PC-3 (cell line): Measurements from ENCODE around the gene DDX42. TPM values are rescaled to one million over a fixed set of nuclear protein-coding genes. Genes with fewer than 3 reads are reported as not detected.

Experiments used
- ATAC-seq: fragments of 200-7000 bp; cut with Tn5 transposase; 2 replicates; pipeline ENCODE4 v1.9.1; 2020; ENCODE audit warnings: mild to moderate bottlenecking, moderate library complexity
- Bru-seq: library from RNA; stranded (reverse); fragments of 400-500 nt; gene quantifications from one replicate; lab custom pipeline; 2021; lab: Mats Ljungman, UMichigan
- BruChase-seq, 2 experiments: library from RNA; stranded (reverse); fragments of 400-500 nt; gene quantifications; one replicate each; lab custom pipeline; 2021; lab: Mats Ljungman, UMichigan
- BruUV-seq: library from RNA; stranded (reverse); fragments of 400-500 nt; replicated peaks from 2 replicates; lab custom pipeline; 2021; lab: Mats Ljungman, UMichigan
- CTCF ChIA-PET: fragments of 300-600 bp; sonication (Branson Sonifier 250); formaldehyde crosslinking; loops from one replicate; lab custom pipeline; 2022; ENCODE audit warnings: antibody characterized with exemption; lab: Charles Lee
- POLR2A ChIA-PET: fragments of 300-600 bp; sonication (Branson Sonifier 250); formaldehyde crosslinking; loops from one replicate; lab custom pipeline; 2022; ENCODE audit warnings: antibody characterized with exemption; ENCODE audit not compliant: unreplicated experiment; lab: Charles Lee
- DNase-seq: peaks from one replicate; pipeline ENCODE4 v3.0.0-alpha.2; 2015
- H2AFZ ChIP-seq: fragments of 300-600 bp; sonication (generic); 2 replicates; pipeline ENCODE4 v1.6.0; 2016; ENCODE audit warnings: antibody characterized with exemption, low read length
- H3F3A ChIP-seq: fragments of 300-600 bp; sonication (generic); one replicate; pipeline ENCODE4 v1.6.0; 2017; ENCODE audit warnings: antibody characterized with exemption, low read length, control low read depth, mild to moderate bottlenecking; ENCODE audit not compliant: unreplicated experiment
- H3K27ac ChIP-seq: fragments of 300-600 bp; sonication (generic); 2 replicates; pipeline ENCODE4 v1.5.1; 2016; ENCODE audit warnings: mild to moderate bottlenecking, low read length
- H3K27me3 ChIP-seq: fragments of 300-600 bp; sonication (generic); 2 replicates; pipeline ENCODE4 v1.6.1; 2016; ENCODE audit warnings: low read length, mixed read lengths
- H3K36me3 ChIP-seq: fragments of 300-600 bp; sonication (generic); 2 replicates; pipeline ENCODE4 v1.6.1; 2016; ENCODE audit warnings: low read depth, mixed run types, low read length, mixed read lengths
- H3K4me1 ChIP-seq: fragments of 300-600 bp; sonication (generic); 2 replicates; pipeline ENCODE4 v1.5.1; 2016; ENCODE audit warnings: low read length; ENCODE audit not compliant: insufficient read depth
- H3K4me2 ChIP-seq: fragments of 300-600 bp; sonication (generic); 2 replicates; pipeline ENCODE4 v1.6.0; 2016; ENCODE audit warnings: low read length
- H3K4me3 ChIP-seq: fragments of 300-600 bp; sonication (generic); 2 replicates; pipeline ENCODE4 v1.5.1; 2016; ENCODE audit warnings: mild to moderate bottlenecking, low read length, mixed read lengths
- H3K79me2 ChIP-seq: fragments of 300-600 bp; sonication (generic); 2 replicates; pipeline ENCODE4 v1.6.1; 2017; ENCODE audit warnings: low read length, mixed read lengths
- H3K9ac ChIP-seq: fragments of 300-600 bp; sonication (generic); 2 replicates; pipeline ENCODE4 v1.6.0; 2016; ENCODE audit warnings: mild to moderate bottlenecking, low read length
- H3K9me2 ChIP-seq: fragments of 300-600 bp; sonication (generic); replicated peaks from 2 replicates; pipeline ENCODE4 v1.6.1; 2016; ENCODE audit warnings: mixed run types, low read length, mixed read lengths
- H3K9me3 ChIP-seq: fragments of 300-600 bp; sonication (generic); 2 replicates; pipeline ENCODE4 v1.6.1; 2016; ENCODE audit warnings: low read length, mixed read lengths
- H4K20me1 ChIP-seq: fragments of 300-600 bp; sonication (generic); 2 replicates; pipeline ENCODE4 v1.6.1; 2016; ENCODE audit warnings: low read length, mixed read lengths
- EZH2 ChIP-seq: fragments of 300-600 bp; sonication (generic); IDR thresholded peaks from one replicate; pipeline ENCODE4 v1.6.1; 2017; ENCODE audit warnings: antibody characterized with exemption, mild to moderate bottlenecking, low read length; ENCODE audit not compliant: unreplicated experiment
- EZH2phosphoT487 ChIP-seq: fragments of 300-600 bp; sonication (generic); IDR thresholded peaks from 2 replicates; pipeline ENCODE4 v1.6.1; 2018; ENCODE audit warnings: mild to moderate bottlenecking, antibody characterized with exemption, low read length, borderline replicate concordance
- intact Hi-C: fragments of 100-400 bp; cut with micrococcal nuclease; formaldehyde crosslinking; loops from 2 replicates; pipeline ENCODE4 v1.9.0; 2023
- long read RNA-seq: library from polyadenylated mRNA; unstranded; transcript quantifications from one replicate; pipeline ENCODE4 v2.0.0, GENCODE V29; 2021; ENCODE audit not compliant: unreplicated experiment
- total RNA-seq: library from RNA; depleted of rRNA; stranded (reverse); fragments of >200 nt; gene quantifications from 2 replicates; pipeline ENCODE4 v1.2.3, GENCODE V29; 2014; rRNA removed
- TF ChIP-seq, protein P1 (sequence below): fragments of 300-600 bp; sonication (generic); conservative IDR thresholded peaks from 2 replicates; pipeline ENCODE4 v1.5.1; 2017; ENCODE audit warnings: antibody characterized with exemption, low read depth, mild to moderate bottlenecking, low read length

DDX42 gene, protein sequence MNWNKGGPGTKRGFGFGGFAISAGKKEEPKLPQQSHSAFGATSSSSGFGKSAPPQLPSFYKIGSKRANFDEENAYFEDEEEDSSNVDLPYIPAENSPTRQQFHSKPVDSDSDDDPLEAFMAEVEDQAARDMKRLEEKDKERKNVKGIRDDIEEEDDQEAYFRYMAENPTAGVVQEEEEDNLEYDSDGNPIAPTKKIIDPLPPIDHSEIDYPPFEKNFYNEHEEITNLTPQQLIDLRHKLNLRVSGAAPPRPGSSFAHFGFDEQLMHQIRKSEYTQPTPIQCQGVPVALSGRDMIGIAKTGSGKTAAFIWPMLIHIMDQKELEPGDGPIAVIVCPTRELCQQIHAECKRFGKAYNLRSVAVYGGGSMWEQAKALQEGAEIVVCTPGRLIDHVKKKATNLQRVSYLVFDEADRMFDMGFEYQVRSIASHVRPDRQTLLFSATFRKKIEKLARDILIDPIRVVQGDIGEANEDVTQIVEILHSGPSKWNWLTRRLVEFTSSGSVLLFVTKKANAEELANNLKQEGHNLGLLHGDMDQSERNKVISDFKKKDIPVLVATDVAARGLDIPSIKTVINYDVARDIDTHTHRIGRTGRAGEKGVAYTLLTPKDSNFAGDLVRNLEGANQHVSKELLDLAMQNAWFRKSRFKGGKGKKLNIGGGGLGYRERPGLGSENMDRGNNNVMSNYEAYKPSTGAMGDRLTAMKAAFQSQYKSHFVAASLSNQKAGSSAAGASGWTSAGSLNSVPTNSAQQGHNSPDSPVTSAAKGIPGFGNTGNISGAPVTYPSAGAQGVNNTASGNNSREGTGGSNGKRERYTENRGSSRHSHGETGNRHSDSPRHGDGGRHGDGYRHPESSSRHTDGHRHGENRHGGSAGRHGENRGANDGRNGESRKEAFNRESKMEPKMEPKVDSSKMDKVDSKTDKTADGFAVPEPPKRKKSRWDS
- 72.4 and 89.0 TPM in 2 replicates for total RNA-seq
- percentile 95 among the genes with signal in this experiment for Bru-seq, nascent RNA
- BruChase-seq, experiment 1, labeled RNA remaining after a 6-hour chase, result percentile 89 among the genes with signal in this experiment
- BruChase-seq, experiment 2, labeled RNA remaining after a 2-hour chase, result percentile 96 among the genes with signal in this experiment
- long read RNA-seq, full-length matches to known transcripts, result 134 of 216 reads
- long read RNA-seq, partial matches to known transcripts, result 39 of 216 reads
- long read RNA-seq, other reads (novel, unspliced or antisense), result 43 of 216 reads

DNA sequence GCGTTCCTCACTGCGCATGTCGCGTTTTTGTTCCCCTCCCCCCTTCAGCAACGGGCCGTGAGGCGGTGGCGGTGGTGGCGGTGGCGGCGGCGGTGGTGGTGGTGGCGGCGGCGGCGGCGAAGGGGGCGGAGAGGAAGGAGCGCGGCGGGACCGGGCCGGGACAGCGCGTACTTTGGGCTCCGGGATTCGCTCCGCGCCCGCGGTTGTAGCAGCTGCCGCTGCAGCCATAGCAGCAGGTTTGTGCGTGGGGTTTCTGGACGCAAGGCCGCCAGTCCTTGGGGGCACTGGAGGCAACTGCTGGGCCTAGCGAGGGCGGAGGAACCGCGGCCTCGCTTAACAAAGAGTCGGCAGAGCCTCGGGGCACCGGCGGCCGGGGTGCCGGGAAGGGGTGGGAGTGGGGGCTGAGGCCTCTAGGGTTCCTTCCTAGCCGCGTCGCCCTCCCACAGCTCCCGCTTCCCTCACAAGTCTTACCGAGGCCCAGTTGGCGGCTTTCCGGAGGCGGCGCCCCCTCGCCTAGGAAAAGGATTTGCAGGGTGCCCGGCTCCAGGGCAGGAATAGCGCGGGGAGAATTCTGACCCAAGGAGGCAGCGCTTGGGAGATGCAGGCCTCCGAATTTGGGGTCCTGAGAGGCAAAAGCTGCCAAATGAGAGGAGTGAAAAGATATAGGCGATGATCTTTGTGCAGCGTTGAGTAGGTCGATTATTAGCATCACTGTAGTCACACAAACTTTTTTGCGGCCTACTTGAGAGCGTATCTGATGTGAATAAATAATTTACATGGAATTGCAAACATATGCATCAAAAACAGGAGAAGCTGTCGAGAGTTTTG is at the start of gene DDX42:
DDX42 (plus strand) TSS at position 30 of the 828 bp plus-strand sequence. CDS start 12,880 bp downstream, outside the sequence.
- Histone ChIP-seq H2AFZ (peak within 1 kb of the TSS; percentile 63), H3F3A (no peaks in the 10 kb centered on the region), H3K4me2 (peak within 1 kb of the TSS; percentile 88), H3K79me2 (peaks cover 94% of the 10 kb centered on the region), H3K27me3 (no peaks in the 10 kb centered on the region), H3K9me2 (no peaks in the 10 kb centered on the region), H3K4me1 (peaks cover 41% of the 10 kb centered on the region), H3K9ac (peak within 1 kb of the TSS; percentile 98), H3K4me3 (peak within 1 kb of the TSS; percentile 88), H3K9me3 (no peaks in the 10 kb centered on the region), H3K36me3 (peaks cover 19% of the 10 kb centered on the region; the same call in 1 of the 2 replicates), H3K27ac (peak within 1 kb of the TSS; percentile 98), H4K20me1 (peaks cover 59% of the 10 kb centered on the region)
- TF ChIP-seq, protein P1, sequence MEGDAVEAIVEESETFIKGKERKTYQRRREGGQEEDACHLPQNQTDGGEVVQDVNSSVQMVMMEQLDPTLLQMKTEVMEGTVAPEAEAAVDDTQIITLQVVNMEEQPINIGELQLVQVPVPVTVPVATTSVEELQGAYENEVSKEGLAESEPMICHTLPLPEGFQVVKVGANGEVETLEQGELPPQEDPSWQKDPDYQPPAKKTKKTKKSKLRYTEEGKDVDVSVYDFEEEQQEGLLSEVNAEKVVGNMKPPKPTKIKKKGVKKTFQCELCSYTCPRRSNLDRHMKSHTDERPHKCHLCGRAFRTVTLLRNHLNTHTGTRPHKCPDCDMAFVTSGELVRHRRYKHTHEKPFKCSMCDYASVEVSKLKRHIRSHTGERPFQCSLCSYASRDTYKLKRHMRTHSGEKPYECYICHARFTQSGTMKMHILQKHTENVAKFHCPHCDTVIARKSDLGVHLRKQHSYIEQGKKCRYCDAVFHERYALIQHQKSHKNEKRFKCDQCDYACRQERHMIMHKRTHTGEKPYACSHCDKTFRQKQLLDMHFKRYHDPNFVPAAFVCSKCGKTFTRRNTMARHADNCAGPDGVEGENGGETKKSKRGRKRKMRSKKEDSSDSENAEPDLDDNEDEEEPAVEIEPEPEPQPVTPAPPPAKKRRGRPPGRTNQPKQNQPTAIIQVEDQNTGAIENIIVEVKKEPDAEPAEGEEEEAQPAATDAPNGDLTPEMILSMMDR, result no peak; the same call in 1 of the 2 replicates
- TF ChIP-seq EZH2phosphoT487 (no peak), EZH2 (no peak)
- no TSS peak for BruUV-seq
- peak; percentile 47 for DNase-seq
- ATAC-seq, result peak; percentile 3
- ChIA-PET CTCF (interaction anchor here (0.8 kb wide), 1 partner anchor 311 kb away, joined by 4 read pairs; no protein-coding TSS in a partner anchor), POLR2A (interaction anchor here (0.6 to 0.7 kb wide), 3 partner anchors 67 to 528 kb away, joined by 3 to 4 read pairs (median 4); no protein-coding TSS in a partner anchor)
- intact Hi-C loops, result loop anchor here (10.0 kb wide), 1 partner anchor 340 kb away; no protein-coding TSS in a partner anchor

DNA sequence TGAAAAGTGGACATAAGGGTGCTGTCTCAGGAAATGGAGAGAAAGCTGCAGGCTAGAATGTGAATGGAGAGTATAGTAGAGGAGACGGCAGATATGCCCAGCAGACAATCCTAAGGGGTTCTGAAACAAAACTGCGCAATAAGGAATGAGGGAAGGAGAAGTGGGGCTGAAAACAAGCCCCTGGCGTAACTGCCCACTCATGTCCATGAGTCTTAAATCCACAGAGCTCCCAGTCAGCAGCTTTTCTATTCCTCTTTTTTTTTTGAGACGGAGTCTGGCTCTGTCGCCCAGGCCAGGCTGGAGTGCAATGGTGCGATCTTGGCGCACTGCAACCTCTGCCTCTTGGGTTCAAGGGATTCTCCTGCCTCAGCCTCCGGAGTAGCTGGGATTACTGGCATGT is 38.3 kb upstream of the DDX42 start:
- POLR2A ChIA-PET, result no interaction called here
- no peak overlapping the region for H3K4me3 ChIP-seq
- H3F3A ChIP-seq, result peaks cover 4% of the 10 kb centered on the region
- DNase-seq, result no peak
- H3K79me2 ChIP-seq, result peaks cover 12% of the 10 kb centered on the region
- no TSS peak for BruUV-seq
- H3K9ac ChIP-seq, result no peak overlapping the region
- no peak overlapping the region for H3K27ac ChIP-seq
- H2AFZ ChIP-seq, result no peak overlapping the region
- H3K27me3 ChIP-seq, result no peaks in the 10 kb centered on the region
- no peak overlapping the region for H3K4me2 ChIP-seq
- CTCF ChIA-PET, result no interaction called here
- no peak for ATAC-seq
- H3K9me2 ChIP-seq, result no peaks in the 10 kb centered on the region
- H4K20me1 ChIP-seq, result no peaks in the 10 kb centered on the region
- H3K4me1 ChIP-seq, result peaks cover 6% of the 10 kb centered on the region; the same call in 1 of the 2 replicates
- intact Hi-C loops, result no loop called here
- H3K9me3 ChIP-seq, result no peaks in the 10 kb centered on the region
- no peaks in the 10 kb centered on the region for H3K36me3 ChIP-seq
- TF ChIP-seq, protein P1, result no peak
- no peak for TF ChIP-seq EZH2
- TF ChIP-seq EZH2phosphoT487, result no peak
